Measurements from ENCODE around the gene NRG3. TPM values are rescaled to one million over a fixed set of nuclear protein-coding genes. Genes with fewer than 3 reads are reported as not detected.

NRG3 gene
- total RNA-seq, 1 donor from 2014 or later = 8.2 TPM

DNA sequence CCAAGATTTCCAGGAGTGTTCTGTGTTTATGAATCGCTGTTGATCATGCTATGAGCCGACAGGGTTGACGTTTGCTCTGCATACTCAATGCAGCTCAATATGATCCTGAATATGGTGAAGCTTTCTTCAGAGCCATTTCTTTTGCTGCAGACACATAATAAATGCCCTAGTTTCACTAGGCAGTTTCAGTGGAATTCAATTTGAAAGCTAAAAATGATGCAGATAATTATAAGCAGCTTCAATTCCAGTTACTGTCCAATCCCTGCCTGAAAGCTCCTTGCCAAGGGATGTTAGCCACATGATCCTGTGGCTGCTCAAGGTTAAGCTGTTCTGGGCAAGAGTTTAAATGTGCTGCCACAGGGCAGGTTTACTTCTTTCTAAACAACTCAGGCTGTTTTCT is 805.6 kb downstream of the NRG3 start:
- H3K4me1 Mint-ChIP-seq (ENCODE audit: unreplicated experiment) = no peaks in the 10 kb centered on the region
- no peaks in the 10 kb centered on the region for H3K9me3 Mint-ChIP-seq (ENCODE audit: unreplicated experiment)
- TF ChIP-seq, protein P1, sequence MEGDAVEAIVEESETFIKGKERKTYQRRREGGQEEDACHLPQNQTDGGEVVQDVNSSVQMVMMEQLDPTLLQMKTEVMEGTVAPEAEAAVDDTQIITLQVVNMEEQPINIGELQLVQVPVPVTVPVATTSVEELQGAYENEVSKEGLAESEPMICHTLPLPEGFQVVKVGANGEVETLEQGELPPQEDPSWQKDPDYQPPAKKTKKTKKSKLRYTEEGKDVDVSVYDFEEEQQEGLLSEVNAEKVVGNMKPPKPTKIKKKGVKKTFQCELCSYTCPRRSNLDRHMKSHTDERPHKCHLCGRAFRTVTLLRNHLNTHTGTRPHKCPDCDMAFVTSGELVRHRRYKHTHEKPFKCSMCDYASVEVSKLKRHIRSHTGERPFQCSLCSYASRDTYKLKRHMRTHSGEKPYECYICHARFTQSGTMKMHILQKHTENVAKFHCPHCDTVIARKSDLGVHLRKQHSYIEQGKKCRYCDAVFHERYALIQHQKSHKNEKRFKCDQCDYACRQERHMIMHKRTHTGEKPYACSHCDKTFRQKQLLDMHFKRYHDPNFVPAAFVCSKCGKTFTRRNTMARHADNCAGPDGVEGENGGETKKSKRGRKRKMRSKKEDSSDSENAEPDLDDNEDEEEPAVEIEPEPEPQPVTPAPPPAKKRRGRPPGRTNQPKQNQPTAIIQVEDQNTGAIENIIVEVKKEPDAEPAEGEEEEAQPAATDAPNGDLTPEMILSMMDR (IDR thresholded peaks at IDR 0.05; ENCODE audit: unreplicated experiment) = no peak
- H3K4me3 Mint-ChIP-seq (ENCODE audit: unreplicated experiment) = no peak overlapping the region
- H3K36me3 Mint-ChIP-seq (ENCODE audit: low read depth, unreplicated experiment) = no peaks in the 10 kb centered on the region
- DNase-seq (ENCODE audit: low spot score) = no peak
- H3K27me3 Mint-ChIP-seq (ENCODE audit: unreplicated experiment) = no peaks in the 10 kb centered on the region
- no peak overlapping the region for H3K27ac Mint-ChIP-seq (ENCODE audit: unreplicated experiment)

DNA sequence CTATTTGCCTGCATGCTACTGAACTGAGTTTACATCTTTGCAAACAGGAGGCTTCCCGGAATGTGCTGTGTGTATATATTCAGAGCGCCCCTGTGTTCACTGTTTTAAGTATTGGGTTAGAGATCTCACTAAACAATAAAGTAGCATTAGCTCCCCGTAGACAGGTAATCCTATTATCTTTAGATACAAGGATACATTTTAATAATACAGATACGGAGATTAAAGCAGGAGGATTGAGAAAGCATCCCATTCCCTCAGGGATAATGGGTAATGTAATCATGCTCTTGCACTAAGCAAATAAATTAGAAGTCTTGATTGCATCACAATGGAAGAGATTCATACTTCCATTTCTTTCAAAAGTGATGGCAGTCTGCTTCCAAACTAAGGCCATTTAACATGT is 809.0 kb downstream of the NRG3 start:
- TF ChIP-seq, protein P1 (IDR thresholded peaks at IDR 0.05; ENCODE audit: unreplicated experiment) = no peak
- no peak overlapping the region for H3K4me3 Mint-ChIP-seq (ENCODE audit: unreplicated experiment)
- H3K36me3 Mint-ChIP-seq (ENCODE audit: low read depth, unreplicated experiment) = no peaks in the 10 kb centered on the region
- no peaks in the 10 kb centered on the region for H3K9me3 Mint-ChIP-seq (ENCODE audit: unreplicated experiment)
- H3K4me1 Mint-ChIP-seq (ENCODE audit: unreplicated experiment) = no peaks in the 10 kb centered on the region
- H3K27me3 Mint-ChIP-seq (ENCODE audit: unreplicated experiment) = no peaks in the 10 kb centered on the region
- no peak for DNase-seq (ENCODE audit: low spot score)
- no peak overlapping the region for H3K27ac Mint-ChIP-seq (ENCODE audit: unreplicated experiment)

DNA sequence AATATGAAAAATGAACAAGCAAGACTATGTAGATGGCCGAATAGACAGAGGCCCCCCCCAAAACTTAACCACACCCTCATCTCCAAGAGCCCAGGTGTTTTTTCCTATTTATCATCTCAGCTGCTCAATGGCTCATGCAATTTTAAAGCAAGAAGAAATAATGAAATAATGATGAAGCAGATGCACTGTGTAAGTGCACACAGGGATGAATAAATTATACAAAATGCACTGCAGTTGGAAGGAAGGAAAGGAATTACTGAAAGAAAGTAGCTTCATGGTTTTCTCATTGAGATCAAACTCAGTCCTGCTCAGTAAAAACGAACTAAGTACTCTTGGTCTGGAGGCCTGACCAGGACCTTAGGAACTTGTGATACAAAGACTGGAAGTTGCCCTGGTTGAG is 810.1 kb downstream of the NRG3 start:
- Mint-ChIP-seq H3K4me3 (ENCODE audit: unreplicated experiment) (no peak overlapping the region), H3K9me3 (ENCODE audit: unreplicated experiment) (no peaks in the 10 kb centered on the region), H3K27ac (ENCODE audit: unreplicated experiment) (no peak overlapping the region), H3K4me1 (ENCODE audit: unreplicated experiment) (no peaks in the 10 kb centered on the region), H3K27me3 (ENCODE audit: unreplicated experiment) (no peaks in the 10 kb centered on the region), H3K36me3 (ENCODE audit: low read depth, unreplicated experiment) (no peaks in the 10 kb centered on the region)
- TF ChIP-seq, protein P1 (IDR thresholded peaks at IDR 0.05; ENCODE audit: unreplicated experiment) = no peak
- DNase-seq (ENCODE audit: low spot score) = no peak

DNA sequence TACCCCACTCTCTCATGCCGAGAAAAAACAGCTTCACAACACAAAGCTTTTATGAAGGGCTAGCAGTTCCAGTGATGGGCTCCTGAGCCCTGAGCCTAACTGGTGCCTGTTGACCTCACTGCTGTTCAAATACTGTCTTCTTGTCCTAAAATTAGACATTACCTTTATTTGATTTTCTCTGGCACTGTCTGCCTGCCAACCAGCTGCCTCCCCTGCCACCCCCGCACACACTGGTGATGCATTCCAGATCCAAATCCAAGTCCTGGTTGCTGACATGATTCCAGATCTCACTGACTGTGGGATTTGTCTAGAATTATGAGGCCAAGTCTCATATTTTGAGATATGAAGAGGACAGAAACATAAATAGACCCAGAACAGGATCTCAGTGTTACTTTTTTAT is 816.2 kb downstream of the NRG3 start:
- H3K9me3 Mint-ChIP-seq (ENCODE audit: unreplicated experiment) = no peaks in the 10 kb centered on the region
- no peak for DNase-seq (ENCODE audit: low spot score)
- H3K4me3 Mint-ChIP-seq (ENCODE audit: unreplicated experiment) = no peak overlapping the region
- no peak overlapping the region for H3K27ac Mint-ChIP-seq (ENCODE audit: unreplicated experiment)
- peaks cover 8% of the 10 kb centered on the region for H3K36me3 Mint-ChIP-seq (ENCODE audit: low read depth, unreplicated experiment)
- H3K4me1 Mint-ChIP-seq (ENCODE audit: unreplicated experiment) = no peaks in the 10 kb centered on the region
- TF ChIP-seq, protein P1 (IDR thresholded peaks at IDR 0.05; ENCODE audit: unreplicated experiment) = no peak
- no peaks in the 10 kb centered on the region for H3K27me3 Mint-ChIP-seq (ENCODE audit: unreplicated experiment)

DNA sequence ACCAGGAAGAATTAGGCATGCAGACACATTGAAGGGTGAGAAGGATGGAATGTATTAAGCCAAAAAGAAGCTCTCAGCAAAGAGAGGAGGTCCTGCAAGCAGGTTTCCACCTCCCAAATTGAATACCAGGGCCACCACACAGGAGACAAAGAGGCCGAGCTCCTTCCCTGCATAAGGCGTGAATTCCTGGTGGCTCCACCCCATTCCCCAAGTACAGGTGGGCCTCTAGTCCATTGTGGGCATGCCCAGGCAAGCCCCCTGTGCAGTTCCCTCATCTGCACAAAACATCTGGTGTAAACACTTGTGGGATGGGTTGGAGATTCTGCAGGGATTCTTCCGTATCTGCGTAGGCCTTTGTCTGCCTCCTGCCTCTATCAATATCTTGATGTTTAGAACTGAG is 817.5 kb downstream of the NRG3 start:
- H3K9me3 Mint-ChIP-seq (ENCODE audit: unreplicated experiment) = no peaks in the 10 kb centered on the region
- H3K4me1 Mint-ChIP-seq (ENCODE audit: unreplicated experiment) = no peaks in the 10 kb centered on the region
- no peak for DNase-seq (ENCODE audit: low spot score)
- H3K27ac Mint-ChIP-seq (ENCODE audit: unreplicated experiment) = no peak overlapping the region
- no peak overlapping the region for H3K4me3 Mint-ChIP-seq (ENCODE audit: unreplicated experiment)
- peaks cover 8% of the 10 kb centered on the region for H3K36me3 Mint-ChIP-seq (ENCODE audit: low read depth, unreplicated experiment)
- no peaks in the 10 kb centered on the region for H3K27me3 Mint-ChIP-seq (ENCODE audit: unreplicated experiment)
- TF ChIP-seq, protein P1 (IDR thresholded peaks at IDR 0.05; ENCODE audit: unreplicated experiment) = no peak
